ENCODE results near the gene NOTUM.

Gene NOTUM

DNA sequence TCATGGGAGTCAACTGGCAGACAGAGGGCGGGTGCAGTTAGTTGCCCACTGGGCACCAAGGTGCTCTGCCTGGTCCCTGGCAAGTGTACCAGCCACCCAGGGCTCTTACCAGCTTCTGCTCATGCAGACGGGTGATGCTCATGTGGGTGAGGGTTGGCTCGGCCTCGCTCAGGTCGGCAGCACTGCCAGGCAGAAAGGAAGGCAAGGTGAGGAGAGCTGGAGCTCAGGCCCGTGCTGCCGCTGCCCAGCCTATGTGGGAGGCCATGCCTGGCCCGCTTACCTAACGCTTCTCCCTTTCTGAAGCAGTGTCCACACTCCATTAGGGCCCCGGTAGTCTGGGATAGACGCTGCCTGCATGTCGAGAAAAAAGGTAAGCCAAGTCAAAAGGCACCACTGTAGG is 45.7 kb downstream of the NOTUM start:
- POLR2A ChIA-PET = interaction anchor here (0.8 kb wide), 1 partner anchor 8 kb away, joined by 3 read pairs; no protein-coding TSS in a partner anchor
- TF ChIP-seq, protein P1, sequence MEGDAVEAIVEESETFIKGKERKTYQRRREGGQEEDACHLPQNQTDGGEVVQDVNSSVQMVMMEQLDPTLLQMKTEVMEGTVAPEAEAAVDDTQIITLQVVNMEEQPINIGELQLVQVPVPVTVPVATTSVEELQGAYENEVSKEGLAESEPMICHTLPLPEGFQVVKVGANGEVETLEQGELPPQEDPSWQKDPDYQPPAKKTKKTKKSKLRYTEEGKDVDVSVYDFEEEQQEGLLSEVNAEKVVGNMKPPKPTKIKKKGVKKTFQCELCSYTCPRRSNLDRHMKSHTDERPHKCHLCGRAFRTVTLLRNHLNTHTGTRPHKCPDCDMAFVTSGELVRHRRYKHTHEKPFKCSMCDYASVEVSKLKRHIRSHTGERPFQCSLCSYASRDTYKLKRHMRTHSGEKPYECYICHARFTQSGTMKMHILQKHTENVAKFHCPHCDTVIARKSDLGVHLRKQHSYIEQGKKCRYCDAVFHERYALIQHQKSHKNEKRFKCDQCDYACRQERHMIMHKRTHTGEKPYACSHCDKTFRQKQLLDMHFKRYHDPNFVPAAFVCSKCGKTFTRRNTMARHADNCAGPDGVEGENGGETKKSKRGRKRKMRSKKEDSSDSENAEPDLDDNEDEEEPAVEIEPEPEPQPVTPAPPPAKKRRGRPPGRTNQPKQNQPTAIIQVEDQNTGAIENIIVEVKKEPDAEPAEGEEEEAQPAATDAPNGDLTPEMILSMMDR (IDR thresholded peaks at IDR 0.05; ENCODE audit: insufficient read depth, low read length, missing control alignments) = no peak
- no peak for DNase-seq (ENCODE audit: low read depth, low spot score)
- CTCF ChIA-PET = interaction anchor here (0.8 to 1.3 kb wide), 2 partner anchors 11 to 115 kb away, joined by 3 read pairs; no protein-coding TSS in a partner anchor
- H3K4me3 ChIP-seq (ENCODE audit: low read depth, low read length) = no peak overlapping the region

GRCh38 chr17:81914103-81914850 is 46.7 kb downstream of the NOTUM start:
- ChIA-PET POLR2A (no interaction called here), CTCF (interaction anchor here (0.8 kb wide), 1 partner anchor 12 kb away, joined by 3 read pairs; no protein-coding TSS in a partner anchor)

GRCh38 chr17:81913394-81914102 is 47.4 kb downstream of the NOTUM start:
- ChIA-PET POLR2A (no interaction called here), CTCF (no interaction called here)

More at GRCh38 chr17:81914103-81914850, 46.7 kb downstream of the NOTUM start:
- H3K4me3 ChIP-seq (ENCODE audit: low read depth, low read length) = no peak overlapping the region
- TF ChIP-seq, protein P1 (IDR thresholded peaks at IDR 0.05; ENCODE audit: insufficient read depth, low read length, missing control alignments) = no peak
- DNase-seq (ENCODE audit: low read depth, low spot score) = no peak

DNA sequence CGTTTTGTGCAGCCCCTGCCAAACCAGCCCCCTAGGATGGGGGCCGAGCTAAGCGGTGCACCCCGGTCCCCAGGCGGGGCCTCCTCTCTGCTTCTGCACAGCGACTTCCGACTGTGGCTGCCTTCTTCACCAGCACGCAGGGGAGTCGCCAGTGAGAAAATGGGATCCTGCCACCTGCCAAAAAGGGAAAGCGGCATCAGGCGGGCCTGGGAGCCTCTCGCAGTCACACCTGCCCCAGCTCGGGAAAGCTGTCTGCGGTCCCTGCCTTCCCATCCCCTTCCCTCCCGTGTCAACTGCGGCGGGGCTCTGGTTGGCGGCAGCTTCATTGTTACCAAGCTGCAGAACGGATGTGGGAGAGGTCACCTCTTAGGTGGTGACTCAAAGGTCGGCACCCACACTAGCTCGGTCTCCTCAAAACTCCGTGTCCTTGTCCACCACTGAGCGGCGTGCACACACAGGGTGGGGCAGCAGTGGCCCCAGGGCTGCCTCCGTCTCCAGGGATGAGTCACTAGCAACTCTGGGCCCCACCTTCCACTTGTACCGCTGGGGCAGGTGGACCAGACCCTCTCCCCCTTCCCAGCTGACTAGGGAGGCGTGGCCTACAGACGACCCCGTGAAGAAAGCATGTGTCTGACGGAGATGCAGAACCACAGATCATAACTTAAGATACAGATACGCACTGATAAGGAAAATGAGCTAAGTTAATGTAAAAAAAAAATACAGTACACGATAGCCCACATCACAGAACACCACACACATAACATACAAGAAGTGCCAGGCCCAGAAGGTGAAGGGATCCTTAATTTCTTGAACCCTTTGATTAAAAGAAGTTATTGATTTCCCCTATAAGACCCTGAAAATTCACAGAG is 48.3 kb downstream of the NOTUM start:
- no peak for DNase-seq (ENCODE audit: low read depth, low spot score)
- CTCF ChIA-PET = no interaction called here
- no peak overlapping the region for H3K4me3 ChIP-seq (ENCODE audit: low read depth, low read length)
- TF ChIP-seq, protein P1 (IDR thresholded peaks at IDR 0.05; ENCODE audit: insufficient read depth, low read length, missing control alignments) = no peak
- POLR2A ChIA-PET = no interaction called here

More at GRCh38 chr17:81913394-81914102, 47.4 kb downstream of the NOTUM start:
- H3K4me3 ChIP-seq (ENCODE audit: low read depth, low read length) = no peak overlapping the region
- DNase-seq (ENCODE audit: low read depth, low spot score) = no peak
- TF ChIP-seq, protein P1 (IDR thresholded peaks at IDR 0.05; ENCODE audit: insufficient read depth, low read length, missing control alignments) = no peak

DNA sequence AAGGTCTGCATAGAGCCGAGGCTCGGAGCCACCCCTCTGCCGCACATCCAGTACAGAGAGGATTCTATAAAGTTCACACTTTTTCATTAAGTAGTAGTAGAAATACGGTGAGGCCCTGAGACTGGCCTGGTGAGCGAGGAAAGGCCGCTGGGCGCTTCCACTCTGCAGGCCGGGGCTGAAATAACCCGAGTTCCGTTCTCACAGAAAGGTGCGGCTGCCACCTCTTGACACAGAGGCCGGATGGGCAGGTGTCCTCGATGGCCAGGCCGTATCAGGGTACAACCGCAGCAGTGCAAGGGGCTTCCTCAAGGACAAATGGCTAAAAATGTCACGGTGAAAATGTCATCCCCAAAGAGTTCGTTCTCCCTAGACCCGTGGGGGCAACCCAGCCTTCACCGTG is 49.0 kb downstream of the NOTUM start:
- H3K4me3 ChIP-seq (ENCODE audit: low read depth, low read length) = no peak overlapping the region
- no peak for DNase-seq (ENCODE audit: low read depth, low spot score)
- POLR2A ChIA-PET = no interaction called here
- CTCF ChIA-PET = no interaction called here
- TF ChIP-seq, protein P1 (IDR thresholded peaks at IDR 0.05; ENCODE audit: insufficient read depth, low read length, missing control alignments) = no peak
